Raji (cell line): ENCODE results near the gene RAPGEF5.

Source experiments
- POLR2A ChIP-seq: IDR thresholded peaks from 2 replicates; pipeline ENCODE4 v1.6.1; 2011; ENCODE audit warnings: low read depth, low read length, control low read depth; ENCODE audit not compliant: insufficient read depth

Gene RAPGEF5

DNA sequence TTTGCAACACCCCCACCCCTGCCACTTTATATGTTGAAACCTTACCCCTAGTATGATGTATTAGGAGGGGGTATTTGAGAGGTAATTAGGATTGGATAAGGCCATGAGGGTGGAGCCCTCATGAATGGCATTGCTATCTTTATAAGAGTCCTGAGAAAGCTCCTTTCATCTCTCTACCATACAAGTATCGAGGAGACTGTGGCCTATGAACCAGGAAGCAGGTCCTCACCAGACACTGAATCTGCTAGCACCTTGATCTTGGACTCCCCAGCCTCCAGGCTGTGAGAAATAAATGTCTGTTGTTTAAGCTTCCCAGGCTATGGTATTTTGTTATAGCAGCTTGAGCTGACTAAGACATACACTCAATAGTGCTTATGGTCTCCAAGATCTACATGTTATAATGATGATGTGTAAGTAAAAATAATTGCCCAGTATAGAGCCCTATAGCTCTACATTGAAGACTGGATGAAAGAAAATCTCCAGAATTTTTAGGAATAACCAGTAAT lies 188.8 kb downstream of the RAPGEF5 start:
- TF ChIP-seq POLR2A, result no peak

DNA sequence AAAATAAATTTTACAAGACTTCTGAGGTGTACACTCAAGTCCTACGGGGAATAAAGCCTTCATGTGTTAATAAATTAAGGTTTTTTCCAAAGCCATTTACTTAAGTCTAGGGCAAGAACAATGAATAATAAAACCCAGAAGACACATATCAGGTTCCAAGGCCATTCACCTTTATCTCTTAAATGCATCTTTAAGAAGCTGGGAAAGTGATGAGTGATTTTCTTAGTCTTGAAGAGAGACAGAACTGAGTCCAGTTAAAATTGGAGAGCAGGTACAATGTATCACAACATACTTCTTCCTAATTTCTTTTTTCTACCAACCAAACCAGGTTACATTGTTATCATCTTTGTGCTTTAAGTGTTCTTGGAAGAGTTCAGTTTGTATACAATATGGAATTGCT lies 189.5 kb downstream of the RAPGEF5 start:
- TF ChIP-seq POLR2A, result no peak

DNA sequence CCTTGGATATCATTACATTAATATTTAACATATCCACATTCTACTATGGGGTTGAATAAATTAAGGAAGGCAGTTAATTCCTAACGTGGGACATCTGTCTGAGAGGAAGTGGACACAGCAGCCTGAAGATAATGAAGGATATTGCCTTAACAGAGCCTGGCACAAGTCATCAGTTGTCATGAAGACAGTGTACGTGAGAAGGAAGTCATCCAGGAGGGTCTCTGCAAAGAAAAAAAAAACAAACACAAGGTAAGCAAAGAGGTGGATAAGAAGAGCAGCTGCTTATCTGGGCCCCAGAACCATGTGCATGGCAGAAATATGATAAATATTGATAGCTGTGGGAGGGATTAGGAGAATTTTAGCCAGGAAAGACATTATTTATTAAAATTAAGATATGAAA lies 190.0 kb downstream of the RAPGEF5 start:
- no peak for TF ChIP-seq POLR2A

- TF ChIP-seq POLR2A, result no peak
These were observed 197.6 kb downstream of the RAPGEF5 start for GRCh38 chr7:22159341-22159740.

- TF ChIP-seq POLR2A, result no peak
These were observed 199.4 kb downstream of the RAPGEF5 start for GRCh38 chr7:22157552-22157951.

GRCh38 chr7:22156205-22156604 lies 200.7 kb downstream of the RAPGEF5 start:
- TF ChIP-seq POLR2A, result no peak

- no peak for TF ChIP-seq POLR2A
These were observed 202.8 kb downstream of the RAPGEF5 start for GRCh38 chr7:22154143-22154529.

DNA sequence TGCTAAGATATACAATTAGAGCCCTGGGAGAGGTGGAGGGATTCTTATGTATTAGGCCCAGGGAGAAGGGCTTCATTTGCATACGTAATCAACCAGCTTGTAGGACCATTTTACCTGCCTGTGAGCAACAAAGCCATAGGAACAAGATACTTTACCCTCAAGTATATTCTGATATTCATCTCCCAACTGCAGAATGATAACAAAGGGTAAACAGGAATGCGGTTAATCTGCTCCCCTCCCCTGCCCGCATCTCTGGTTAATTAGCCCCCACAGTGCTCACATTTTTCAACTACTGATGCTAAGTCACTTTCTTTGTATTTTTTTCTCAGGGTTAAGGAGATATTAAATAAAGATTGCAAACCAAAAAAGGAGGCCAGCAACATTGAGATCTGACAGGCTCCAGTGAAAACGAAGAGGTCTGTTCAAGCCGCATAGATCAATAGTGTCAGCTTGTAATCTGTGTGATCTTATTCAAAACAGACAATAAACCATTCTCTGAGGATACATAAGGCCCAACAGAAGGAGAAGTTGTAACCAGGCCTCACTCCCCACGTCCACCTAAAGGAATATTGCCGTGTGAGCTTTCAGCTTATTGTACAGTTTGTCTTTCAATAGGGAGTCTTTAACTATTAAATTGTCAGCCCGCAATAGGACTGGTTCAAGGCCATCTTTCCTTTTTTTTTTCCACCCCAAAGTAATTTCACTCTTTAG lies 203.4 kb downstream of the RAPGEF5 start:
- TF ChIP-seq POLR2A, result no peak

GRCh38 chr7:22152690-22153089 lies 204.3 kb downstream of the RAPGEF5 start:
- TF ChIP-seq POLR2A, result no peak

- TF ChIP-seq POLR2A, result no peak
These were observed 205.1 kb downstream of the RAPGEF5 start for GRCh38 chr7:22151901-22152300.

DNA sequence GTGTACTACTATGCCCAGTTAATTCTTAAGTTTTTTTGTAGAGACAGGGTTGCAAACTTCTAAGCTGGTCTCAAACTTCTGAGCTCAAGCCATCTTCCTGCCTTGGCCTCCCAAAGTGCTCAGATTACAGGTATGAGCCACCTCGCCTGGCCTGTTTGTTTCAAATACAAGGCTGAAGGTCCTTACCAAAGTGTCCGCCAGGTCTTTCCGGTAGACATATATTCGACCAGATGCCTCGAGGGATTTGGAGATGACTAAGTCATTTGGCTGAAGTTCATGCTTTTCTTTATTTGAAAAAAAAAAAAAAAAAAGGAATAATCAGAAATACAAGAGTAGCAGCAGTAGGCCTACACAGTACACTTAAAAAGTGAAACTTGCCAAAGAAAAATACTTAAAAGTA lies 206.7 kb downstream of the RAPGEF5 start:
- TF ChIP-seq POLR2A, result no peak

DNA sequence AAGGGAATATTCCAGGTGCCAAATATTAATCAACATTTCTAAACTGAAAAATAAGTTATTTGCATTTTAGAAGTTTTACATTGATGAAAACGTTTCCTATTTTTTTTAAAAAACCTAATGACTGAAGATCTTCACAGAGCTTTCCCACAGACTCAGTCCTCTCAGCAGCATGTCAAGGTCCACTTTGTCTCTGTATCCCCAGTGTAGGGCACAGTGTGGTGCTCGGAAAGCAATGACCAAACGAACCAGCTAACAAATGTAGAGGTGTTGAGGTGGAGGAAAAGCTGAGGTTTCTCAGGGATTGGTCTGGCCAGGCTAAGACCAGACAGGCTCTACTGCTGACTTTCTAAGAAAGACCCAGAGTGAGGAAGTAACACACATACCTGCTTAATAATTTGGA lies 209.1 kb downstream of the RAPGEF5 start:
- TF ChIP-seq POLR2A, result no peak

GRCh38 chr7:22146961-22147512 lies 209.9 kb downstream of the RAPGEF5 start:
- TF ChIP-seq POLR2A, result no peak

DNA sequence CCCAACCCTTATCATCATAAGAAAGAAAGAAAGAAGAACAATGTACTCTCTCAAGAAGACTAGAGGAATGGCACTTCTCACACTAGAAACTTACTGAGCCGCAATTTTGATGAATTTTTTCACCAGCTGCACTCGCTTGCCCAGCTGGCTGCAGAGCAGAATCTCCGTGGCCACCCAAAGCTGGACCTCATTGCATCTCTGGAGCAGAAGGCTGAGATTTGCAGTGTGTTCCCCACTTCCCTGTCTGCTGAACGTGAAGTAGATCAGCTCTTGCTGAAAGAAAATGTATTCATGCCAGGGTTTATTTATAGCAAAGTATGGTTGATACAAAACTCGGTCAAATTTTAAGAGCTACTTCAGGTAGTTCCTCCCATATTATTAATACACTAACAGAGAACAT lies 212.0 kb downstream of the RAPGEF5 start:
- no peak for TF ChIP-seq POLR2A

GRCh38 chr7:22143491-22143890 lies 213.5 kb downstream of the RAPGEF5 start:
- no peak for TF ChIP-seq POLR2A

DNA sequence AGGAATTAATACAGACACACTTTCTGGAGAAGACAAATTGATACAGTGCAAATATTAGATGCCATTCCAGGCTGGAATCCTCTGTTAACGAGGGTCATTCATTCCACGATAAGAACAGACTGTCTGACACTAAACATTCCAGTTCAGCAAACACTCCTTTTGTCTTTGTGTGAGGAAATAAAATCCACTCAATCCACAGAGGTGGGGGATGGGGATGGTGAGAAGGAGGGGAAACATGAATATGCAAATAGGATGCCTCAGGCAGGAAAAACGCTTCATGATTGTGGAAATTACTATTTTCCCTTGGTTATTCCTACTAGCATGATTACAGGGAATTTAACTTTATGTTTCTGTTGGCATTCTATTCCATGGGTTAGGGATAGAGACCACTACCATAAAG lies 214.4 kb downstream of the RAPGEF5 start:
- no peak for TF ChIP-seq POLR2A

- TF ChIP-seq POLR2A, result no peak
These were observed 215.6 kb downstream of the RAPGEF5 start for GRCh38 chr7:22141355-22141754.
